BE2C (cell line): ENCODE data around the gene RPL13.

Experiments used
- DNase-seq: peaks from one replicate; pipeline ENCODE4 v3.0.0-alpha.2; 2020
- H3K27me3 ChIP-seq: fragments of 250-450 bp; sonication (Bioruptor Pico); 2 replicates; pipeline ENCODE4 v1.5.1; 2020; ENCODE audit warnings: mild to moderate bottlenecking
- H3K36me3 ChIP-seq: fragments of 250-450 bp; sonication (Bioruptor Pico); 2 replicates; pipeline ENCODE4 v1.5.1; 2020; ENCODE audit warnings: mild to moderate bottlenecking
- H3K4me1 ChIP-seq: fragments of 250-450 bp; sonication (Bioruptor Pico); 2 replicates; pipeline ENCODE4 v1.5.1; 2020
- H3K4me3 ChIP-seq: 2 replicates; pipeline ENCODE4 v1.5.1; 2011; ENCODE audit warnings: low read depth, low read length
- H3K9me3 ChIP-seq: fragments of 250-450 bp; sonication (Bioruptor Pico); 2 replicates; pipeline ENCODE4 v1.5.1; 2020
- CTCF ChIP-seq: IDR thresholded peaks from 2 replicates; pipeline ENCODE4 v1.5.1; 2012; ENCODE audit warnings: mild to moderate bottlenecking, low read depth, low read length

RPL13 gene

DNA sequence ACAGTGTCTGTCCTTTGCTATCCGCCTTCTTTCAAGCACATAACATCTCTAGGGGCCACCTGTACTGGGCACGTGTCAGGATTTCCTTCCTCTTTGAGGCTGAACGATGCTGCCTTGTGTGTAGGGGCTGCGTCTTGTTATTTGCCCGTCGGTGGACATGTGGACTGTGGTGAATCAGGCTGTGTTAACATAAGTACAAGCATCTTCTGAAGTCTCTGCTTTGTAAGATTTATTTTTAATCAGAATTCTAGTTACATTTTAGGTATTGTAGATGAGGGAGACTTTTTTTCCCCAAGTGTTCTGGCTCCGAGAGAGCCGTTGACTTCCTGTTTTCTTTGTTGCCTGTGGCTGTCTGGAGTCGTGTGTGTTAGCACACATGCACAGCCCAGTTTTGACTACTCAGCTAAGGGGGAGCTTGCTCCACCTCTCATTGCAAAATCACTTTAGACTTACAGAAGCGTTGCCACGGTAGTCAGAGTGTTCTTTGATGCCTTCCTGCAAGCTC lies 26.2 kb upstream of the RPL13 start:
- DNase-seq, result no peak
- no peaks in the 10 kb centered on the region for H3K4me1 ChIP-seq
- H3K4me3 ChIP-seq, result no peak overlapping the region
- peaks cover 56% of the 10 kb centered on the region for H3K36me3 ChIP-seq
- no peak for TF ChIP-seq CTCF
- H3K9me3 ChIP-seq, result no peaks in the 10 kb centered on the region
- no peaks in the 10 kb centered on the region for H3K27me3 ChIP-seq

- H3K27me3 ChIP-seq, result no peaks in the 10 kb centered on the region
- H3K4me3 ChIP-seq, result no peak overlapping the region
- H3K9me3 ChIP-seq, result no peaks in the 10 kb centered on the region
- no peaks in the 10 kb centered on the region for H3K4me1 ChIP-seq
- peaks cover 39% of the 10 kb centered on the region for H3K36me3 ChIP-seq
- DNase-seq, result no peak
- no peak for TF ChIP-seq CTCF
Observed at GRCh38 chr16:89536371-89536770, 24.1 kb upstream of the RPL13 start.

- no peak for DNase-seq
- H3K36me3 ChIP-seq, result peaks cover 33% of the 10 kb centered on the region
- no peak for TF ChIP-seq CTCF
- H3K4me1 ChIP-seq, result no peaks in the 10 kb centered on the region
- no peak overlapping the region for H3K4me3 ChIP-seq
- H3K27me3 ChIP-seq, result no peaks in the 10 kb centered on the region
- no peaks in the 10 kb centered on the region for H3K9me3 ChIP-seq
Observed at GRCh38 chr16:89536886-89537548, 23.5 kb upstream of the RPL13 start.

- H3K9me3 ChIP-seq, result no peaks in the 10 kb centered on the region
- H3K4me3 ChIP-seq, result no peak overlapping the region
- H3K36me3 ChIP-seq, result peaks cover 33% of the 10 kb centered on the region
- H3K4me1 ChIP-seq, result no peaks in the 10 kb centered on the region
- H3K27me3 ChIP-seq, result no peaks in the 10 kb centered on the region
- no peak for TF ChIP-seq CTCF
- no peak for DNase-seq
Observed at GRCh38 chr16:89537549-89537925, 22.9 kb upstream of the RPL13 start.

GRCh38 chr16:89538286-89538685 lies 22.2 kb upstream of the RPL13 start:
- Histone ChIP-seq H3K27me3 (no peaks in the 10 kb centered on the region), H3K36me3 (peaks cover 33% of the 10 kb centered on the region), H3K4me1 (no peaks in the 10 kb centered on the region), H3K4me3 (no peak overlapping the region), H3K9me3 (no peaks in the 10 kb centered on the region)
- no peak for TF ChIP-seq CTCF
- no peak for DNase-seq

DNA sequence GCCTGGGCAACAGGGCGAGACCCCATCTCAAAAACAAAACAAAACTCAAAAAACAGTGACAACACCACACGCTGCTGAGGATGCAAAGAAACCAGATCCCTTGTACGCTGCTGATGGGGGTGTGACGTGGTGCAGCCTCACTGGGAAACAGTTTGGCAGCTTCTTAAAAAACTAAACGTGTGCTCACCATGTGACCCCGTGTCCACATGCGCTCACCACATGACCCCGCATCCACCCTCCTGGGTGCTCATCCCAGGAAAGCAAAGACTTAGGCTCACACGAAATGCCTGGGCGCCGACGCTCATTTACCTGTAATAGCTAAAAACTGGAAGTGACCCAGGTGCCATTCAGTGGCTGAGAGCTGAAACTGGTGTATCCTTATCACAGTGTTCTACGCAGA lies 19.9 kb upstream of the RPL13 start:
- TF ChIP-seq CTCF, result no peak
- Histone ChIP-seq H3K36me3 (peaks cover 28% of the 10 kb centered on the region), H3K4me3 (no peak overlapping the region), H3K9me3 (no peaks in the 10 kb centered on the region), H3K4me1 (no peaks in the 10 kb centered on the region), H3K27me3 (no peaks in the 10 kb centered on the region)
- DNase-seq, result no peak
